Activated T-helper 1 cell treated with anti-CD3 and anti-CD28 coated beads, Interleukin-2, amount 50 U/mL, for 16 hours (primary cell): ENCODE measurements around the gene GPATCH1.
"Not testable (repeated sequence)": the region's sequence is repeated elsewhere in the genome, so short reads cannot be mapped to it uniquely, and the experiment has no call there.

ENCODE experiments used
- DNase-seq, 2 donors: peaks; one replicate each; pipeline ENCODE4 v3.0.0-alpha.2; 2020; ENCODE audit warnings: low read depth in 1 of 2, low spot score in 1 of 2

Gene GPATCH1

GRCh38 chr19:33110137-33110910, 29.3 kb downstream of the GPATCH1 start:
- DNase-seq = no peak

GRCh38 chr19:33111587-33111986, 30.6 kb downstream of the GPATCH1 start:
- no peak for DNase-seq

DNA sequence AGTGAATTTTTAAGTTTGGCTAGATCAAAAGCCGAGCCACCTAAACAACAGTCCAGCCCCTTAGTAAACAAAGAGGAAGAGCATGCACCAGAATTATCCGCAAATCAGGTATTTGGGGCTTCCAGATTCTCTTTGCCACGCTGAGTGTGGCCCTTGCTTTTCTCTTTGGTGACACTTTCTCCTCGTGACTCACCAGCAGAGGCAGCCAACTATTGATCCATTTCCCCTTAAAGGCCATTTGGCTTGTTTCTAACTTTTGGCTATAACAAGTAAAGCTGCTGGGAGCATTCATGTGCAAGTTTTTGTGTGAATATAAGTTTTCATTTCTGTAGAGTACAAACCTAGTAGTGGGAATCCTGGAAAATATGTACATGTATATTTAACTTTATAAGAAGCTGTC, 33.3 kb downstream of the GPATCH1 start:
- DNase-seq = no peak

GRCh38 chr19:33117501-33117900, 36.5 kb downstream of the GPATCH1 start:
- no peak for DNase-seq

GRCh38 chr19:33118643-33119042, 37.7 kb downstream of the GPATCH1 start:
- no peak for DNase-seq

GRCh38 chr19:33124207-33125098, 43.5 kb downstream of the GPATCH1 start:
- no peak for DNase-seq

- DNase-seq = peak; percentile 9 to 23
Observed at GRCh38 chr19:33125929-33126388, 45.0 kb downstream of the GPATCH1 start.

DNA sequence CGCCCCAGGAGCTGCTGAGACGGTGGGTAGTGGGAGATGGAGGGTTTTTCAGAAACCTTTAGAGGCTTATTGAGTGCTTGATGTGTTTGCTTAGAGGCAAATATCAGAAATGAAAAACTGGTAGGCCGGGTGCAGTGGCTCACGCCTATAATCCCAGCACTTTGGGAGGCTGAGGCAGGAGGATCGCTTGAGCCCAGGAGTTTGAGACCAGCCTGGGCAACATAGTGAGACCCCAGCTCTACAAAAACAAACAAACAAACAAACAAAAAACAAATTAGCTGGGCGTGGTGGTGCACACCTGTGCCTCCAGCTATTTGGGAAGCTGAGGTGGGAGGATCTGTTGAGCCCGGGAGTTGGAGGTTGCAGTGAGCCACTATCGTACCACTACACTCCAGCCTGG, 45.7 kb downstream of the GPATCH1 start:
- DNase-seq = not testable (repeated sequence)

GRCh38 chr19:33129901-33130300, 48.9 kb downstream of the GPATCH1 start:
- no peak for DNase-seq

- DNase-seq = no peak
Observed at GRCh38 chr19:33130433-33130832, 49.5 kb downstream of the GPATCH1 start.

- DNase-seq = no peak
Observed at GRCh38 chr19:33132021-33132420, 51.0 kb downstream of the GPATCH1 start, which contains the start of gene WDR88. TSS of gene WDR88 (plus strand) at chr19:33132114. CDS start at chr19:33132170, 56 bp downstream.

DNA sequence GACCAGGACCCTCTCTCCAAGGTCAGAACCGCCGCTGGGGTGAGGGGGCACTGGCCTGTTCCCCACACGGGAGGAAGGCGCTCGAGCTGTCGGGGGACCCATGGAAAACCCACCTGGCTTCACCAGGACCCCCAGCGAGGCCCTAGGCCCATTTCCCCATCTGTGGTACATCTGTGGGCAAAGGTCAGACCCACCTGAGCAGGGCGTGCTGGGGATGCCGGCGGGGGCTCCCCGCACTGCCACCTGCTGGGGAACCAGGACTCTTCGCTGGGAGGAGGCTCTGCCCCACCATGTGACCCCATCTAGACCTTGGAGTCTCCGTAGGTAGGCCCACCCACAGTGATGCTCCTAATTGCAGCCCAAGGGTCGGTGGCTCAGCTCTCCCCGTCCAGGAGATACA, 51.4 kb downstream of the GPATCH1 start:
- DNase-seq = no peak

GRCh38 chr19:33133438-33134031, 52.6 kb downstream of the GPATCH1 start:
- DNase-seq = no peak

GRCh38 chr19:33134571-33135041, 53.6 kb downstream of the GPATCH1 start:
- DNase-seq = peak; percentile 10 to 32

DNA sequence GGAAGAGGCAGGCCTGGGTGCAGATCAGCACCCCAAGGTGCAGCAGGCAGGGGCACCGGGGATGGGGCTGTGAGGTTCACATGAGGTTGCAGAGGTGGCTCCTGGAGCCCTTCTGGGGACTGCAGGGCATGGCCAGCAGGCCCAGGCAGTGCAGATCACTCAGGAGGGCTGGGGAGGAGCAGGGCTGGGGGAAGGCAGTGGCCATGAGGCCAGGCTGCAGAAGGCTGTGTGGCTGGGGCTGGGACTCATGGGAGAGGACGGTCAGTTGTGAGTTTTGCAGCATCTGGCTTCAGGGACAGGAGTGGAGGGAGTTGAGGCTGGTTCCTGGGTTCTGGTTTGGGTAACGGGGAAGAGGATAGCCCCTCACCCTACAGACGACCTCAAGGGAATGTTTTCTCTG, 58.2 kb downstream of the GPATCH1 start:
- DNase-seq = no peak

DNA sequence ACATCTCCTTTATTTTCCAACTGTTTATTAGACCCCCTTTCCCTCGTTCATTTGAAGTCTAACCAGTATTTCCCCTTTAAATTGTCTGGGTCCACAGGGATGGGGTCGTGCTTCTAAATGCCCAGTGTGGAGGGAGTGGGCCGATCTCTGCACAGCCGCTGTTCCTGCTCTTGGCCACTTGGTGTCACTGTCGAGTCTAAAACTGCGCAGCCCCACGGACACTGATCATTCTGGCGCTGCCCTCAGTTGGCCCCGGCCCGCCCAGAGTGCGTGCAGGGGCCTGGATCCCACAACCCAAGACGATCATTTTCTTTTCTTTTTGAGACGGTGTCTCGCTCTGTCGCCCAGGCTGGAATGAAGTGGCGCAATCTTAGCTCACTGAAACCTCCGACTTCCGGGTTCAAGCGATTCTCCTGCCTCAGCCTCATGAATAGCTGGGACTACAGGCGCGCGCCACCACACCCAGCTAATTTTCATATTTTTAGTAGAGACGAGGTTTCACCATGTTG, 63.0 kb downstream of the GPATCH1 start:
- peak; percentile 12 to 39 for DNase-seq

DNA sequence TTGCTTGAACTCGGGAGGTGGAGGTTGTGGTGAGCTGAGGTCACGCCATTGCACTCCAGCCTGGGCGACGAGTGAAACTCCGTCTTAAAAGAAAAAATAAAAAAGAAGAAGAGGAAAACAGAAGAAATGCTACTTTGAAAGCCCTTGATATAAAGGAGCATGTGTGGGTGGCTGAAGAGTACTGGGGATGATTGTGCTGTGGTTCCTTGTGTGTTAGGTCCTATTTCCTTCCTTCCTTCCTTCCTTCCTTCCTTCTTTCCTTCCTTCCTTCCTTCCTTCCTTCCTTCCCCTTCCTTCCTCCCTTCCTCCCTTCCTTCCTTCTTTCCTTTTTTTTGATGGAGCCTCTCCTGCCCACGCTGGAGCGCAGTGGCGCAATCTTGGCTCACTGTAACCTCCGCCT, 65.2 kb downstream of the GPATCH1 start:
- no peak for DNase-seq

GRCh38 chr19:33147538-33147937, 66.6 kb downstream of the GPATCH1 start:
- no peak for DNase-seq

- no peak for DNase-seq
Observed at GRCh38 chr19:33150852-33151518, 70.0 kb downstream of the GPATCH1 start.

DNA sequence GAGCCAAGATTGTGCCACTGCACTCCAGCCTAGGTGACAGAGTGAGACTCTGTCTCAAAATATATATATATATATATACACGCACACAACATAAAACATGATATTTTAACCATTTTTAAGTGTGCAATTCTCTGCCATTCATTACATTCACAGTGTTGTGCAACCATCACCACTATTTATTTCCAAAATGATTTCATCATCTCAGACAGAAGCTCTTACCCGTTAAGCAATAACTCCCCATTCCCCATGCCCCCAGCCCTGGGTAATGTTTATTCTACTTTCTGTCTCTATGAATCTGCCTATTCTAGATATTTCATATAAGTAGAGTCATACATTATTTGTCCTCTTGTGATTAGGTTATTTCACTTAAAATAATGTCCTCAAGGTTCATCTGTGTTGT, 71.2 kb downstream of the GPATCH1 start:
- no peak for DNase-seq

GRCh38 chr19:33152625-33153024, 71.6 kb downstream of the GPATCH1 start:
- not testable (repeated sequence) for DNase-seq
